ENCODE data around the gene C10orf90. TPM values are rescaled to one million over a fixed set of nuclear protein-coding genes. Genes with fewer than 3 reads are reported as not detected.

The C10orf90 gene
- total and polyA plus RNA-seq, 9 donors: not detected

DNA sequence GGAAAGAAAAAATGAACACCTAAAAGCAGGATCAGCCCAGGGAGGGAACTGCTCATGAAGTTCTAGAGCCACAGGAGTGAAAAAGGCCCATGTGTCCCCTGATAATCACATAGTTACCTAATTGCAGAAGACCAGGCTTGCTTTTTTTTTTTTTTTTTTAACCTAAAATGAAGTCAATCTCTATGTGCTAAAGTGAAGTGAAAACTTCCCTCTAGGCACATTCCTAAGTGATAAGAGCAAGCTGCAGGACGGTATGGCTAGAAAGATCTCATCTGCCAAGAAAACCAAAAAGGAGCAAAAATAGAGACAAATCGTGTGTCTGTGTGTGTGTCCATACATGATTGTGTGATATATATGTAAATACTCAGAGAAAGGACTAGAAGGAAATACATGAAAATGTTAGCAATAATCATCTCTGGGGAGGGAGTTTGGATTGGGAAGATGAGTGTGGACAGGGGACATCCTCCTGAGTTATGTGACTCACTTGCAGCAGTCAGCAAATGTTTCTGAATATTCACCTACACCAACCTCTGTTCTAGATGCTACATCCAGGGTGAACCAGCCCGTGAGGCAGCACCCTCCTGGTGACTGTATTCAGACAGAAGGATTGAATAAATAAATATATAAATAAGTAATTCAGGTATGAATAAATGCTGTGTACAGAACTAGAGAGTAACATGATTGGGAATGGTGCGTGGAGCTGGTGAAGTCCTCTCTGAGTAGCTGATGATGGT is 76.4 kb downstream of the C10orf90 start:
- H3K4me1 ChIP-seq (ENCODE audit: insufficient read depth): no peaks in the 10 kb centered on the region

DNA sequence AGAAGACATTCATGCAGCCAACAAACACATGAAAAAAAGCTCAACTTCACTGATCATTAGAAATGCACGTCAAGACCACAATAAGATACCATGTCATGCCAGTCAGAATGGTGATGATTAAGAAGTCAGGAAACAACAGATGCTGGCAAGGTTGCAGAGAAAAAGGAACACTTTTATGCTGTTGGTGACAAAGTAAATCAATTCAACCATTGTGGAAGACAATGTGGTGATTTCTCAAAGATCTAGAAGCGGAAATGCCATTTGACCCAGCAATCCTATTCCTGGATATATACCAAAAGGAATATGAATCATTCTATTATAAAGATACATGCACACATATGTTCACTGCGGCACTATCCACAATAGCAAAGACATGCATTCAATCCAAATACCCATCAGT is 77.6 kb downstream of the C10orf90 start:
- Histone ChIP-seq H3K4me3 (no peak overlapping the region), H3K36me3 (no peaks in the 10 kb centered on the region), H3K27me3 (no peaks in the 10 kb centered on the region), H3K4me1 (ENCODE audit: insufficient read depth) (no peaks in the 10 kb centered on the region), H3K27ac (no peak overlapping the region), H3K9me3 (peaks cover 0 to 4% of the 10 kb centered on the region in 2 donors)
- intact Hi-C loops (cut with DNase I): no loop called here
- TF ChIP-seq EP300 (IDR thresholded peaks at IDR 0.05) (no peak), POLR2A (IDR thresholded peaks at IDR 0.05) (no peak)
- TF ChIP-seq, protein P1, sequence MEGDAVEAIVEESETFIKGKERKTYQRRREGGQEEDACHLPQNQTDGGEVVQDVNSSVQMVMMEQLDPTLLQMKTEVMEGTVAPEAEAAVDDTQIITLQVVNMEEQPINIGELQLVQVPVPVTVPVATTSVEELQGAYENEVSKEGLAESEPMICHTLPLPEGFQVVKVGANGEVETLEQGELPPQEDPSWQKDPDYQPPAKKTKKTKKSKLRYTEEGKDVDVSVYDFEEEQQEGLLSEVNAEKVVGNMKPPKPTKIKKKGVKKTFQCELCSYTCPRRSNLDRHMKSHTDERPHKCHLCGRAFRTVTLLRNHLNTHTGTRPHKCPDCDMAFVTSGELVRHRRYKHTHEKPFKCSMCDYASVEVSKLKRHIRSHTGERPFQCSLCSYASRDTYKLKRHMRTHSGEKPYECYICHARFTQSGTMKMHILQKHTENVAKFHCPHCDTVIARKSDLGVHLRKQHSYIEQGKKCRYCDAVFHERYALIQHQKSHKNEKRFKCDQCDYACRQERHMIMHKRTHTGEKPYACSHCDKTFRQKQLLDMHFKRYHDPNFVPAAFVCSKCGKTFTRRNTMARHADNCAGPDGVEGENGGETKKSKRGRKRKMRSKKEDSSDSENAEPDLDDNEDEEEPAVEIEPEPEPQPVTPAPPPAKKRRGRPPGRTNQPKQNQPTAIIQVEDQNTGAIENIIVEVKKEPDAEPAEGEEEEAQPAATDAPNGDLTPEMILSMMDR (IDR thresholded peaks at IDR 0.05): no peak
- 94 to 95% (median 95%) methylated on average over 3 of the region's 3 CpGs for WGBS, 3 donors
- DNase-seq: no peak

More for the DNA sequence above, 76.4 kb downstream of the C10orf90 start:
- intact Hi-C loops (cut with DNase I): no loop called here
- Histone ChIP-seq H3K9me3 (no peaks in the 10 kb centered on the region), H3K27me3 (no peaks in the 10 kb centered on the region), H3K36me3 (no peaks in the 10 kb centered on the region), H3K27ac (no peak overlapping the region), H3K4me3 (no peak overlapping the region)
- WGBS, 3 donors: 54 to 59% (median 59%) methylated on average over 4 of the region's 4 CpGs
- TF ChIP-seq EP300 (IDR thresholded peaks at IDR 0.05) (no peak), POLR2A (IDR thresholded peaks at IDR 0.05) (no peak)
- TF ChIP-seq, protein P1 (IDR thresholded peaks at IDR 0.05): no peak
- no peak for DNase-seq

DNA sequence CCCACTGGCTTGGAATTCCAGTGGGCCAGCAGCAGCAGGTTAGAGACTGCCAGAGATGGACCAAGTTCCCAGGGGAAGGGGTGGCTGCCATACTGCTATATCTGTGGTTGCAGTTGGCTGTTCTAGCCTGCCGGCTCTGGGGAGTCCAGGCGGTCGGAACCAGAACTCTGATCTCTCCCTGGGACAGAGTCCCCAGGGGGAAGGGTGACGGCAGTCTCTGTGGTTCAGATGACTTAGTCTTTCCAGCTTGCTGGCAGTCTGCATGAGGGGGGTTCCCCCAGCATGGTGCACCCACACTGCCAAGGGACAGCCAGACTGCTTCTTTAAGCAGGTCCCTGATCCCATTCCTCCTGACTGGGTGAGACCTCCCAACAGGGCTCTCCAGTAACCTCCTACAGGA is 82.5 kb downstream of the C10orf90 start:
- H3K4me3 ChIP-seq: no peak overlapping the region
- intact Hi-C loops (cut with DNase I): no loop called here
- H3K27me3 ChIP-seq: no peaks in the 10 kb centered on the region
- TF ChIP-seq EP300 (IDR thresholded peaks at IDR 0.05): no peak
- TF ChIP-seq POLR2A (IDR thresholded peaks at IDR 0.05): no peak
- TF ChIP-seq, protein P1 (IDR thresholded peaks at IDR 0.05): no peak
- H3K36me3 ChIP-seq: no peaks in the 10 kb centered on the region
- H3K27ac ChIP-seq: no peak overlapping the region
- no peaks in the 10 kb centered on the region for H3K4me1 ChIP-seq (ENCODE audit: insufficient read depth)
- H3K9me3 ChIP-seq: peaks cover 0 to 6% of the 10 kb centered on the region in 2 donors
- WGBS, 3 donors: 93 to 98% (median 95%) methylated on average over 4 of the region's 4 CpGs
- no peak for DNase-seq

DNA sequence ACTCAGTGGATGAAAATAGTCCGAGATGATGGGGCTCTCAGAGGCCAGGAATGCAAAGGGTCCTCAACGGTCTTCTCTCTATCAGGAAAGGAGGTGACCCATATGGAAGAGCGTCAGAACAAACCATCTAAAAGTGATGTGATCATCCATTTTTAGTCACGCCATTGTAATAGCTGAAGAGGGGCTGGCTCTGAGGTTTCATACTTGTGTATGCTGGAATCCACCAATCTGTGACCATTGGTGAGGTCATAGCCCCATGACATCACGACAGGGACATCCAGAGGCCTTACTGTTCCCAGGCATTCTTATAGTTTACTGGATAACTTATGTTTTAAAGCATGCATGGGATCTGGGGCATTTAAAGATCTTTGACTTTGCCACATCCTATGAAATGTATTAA is 83.6 kb downstream of the C10orf90 start:
- Histone ChIP-seq H3K36me3 (no peaks in the 10 kb centered on the region), H3K27me3 (no peaks in the 10 kb centered on the region), H3K9me3 (peaks cover 0 to 6% of the 10 kb centered on the region in 2 donors), H3K4me3 (no peak overlapping the region), H3K27ac (no peak overlapping the region), H3K4me1 (ENCODE audit: insufficient read depth) (no peaks in the 10 kb centered on the region)
- TF ChIP-seq, protein P1 (IDR thresholded peaks at IDR 0.05): no peak
- TF ChIP-seq EP300 (IDR thresholded peaks at IDR 0.05): no peak
- no peak for TF ChIP-seq POLR2A (IDR thresholded peaks at IDR 0.05)
- 86 to 92% (median 88%) methylated on average over 5 of the region's 5 CpGs for WGBS, 3 donors
- intact Hi-C loops (cut with DNase I): no loop called here
- DNase-seq: no peak

Data from ovary (tissue), 9 donors.